Measurements from ENCODE around the gene LIG4.
"Not testable (repeated sequence)": the region's sequence is repeated elsewhere in the genome, so short reads cannot be mapped to it uniquely, and the experiment has no call there.

The LIG4 gene

DNA sequence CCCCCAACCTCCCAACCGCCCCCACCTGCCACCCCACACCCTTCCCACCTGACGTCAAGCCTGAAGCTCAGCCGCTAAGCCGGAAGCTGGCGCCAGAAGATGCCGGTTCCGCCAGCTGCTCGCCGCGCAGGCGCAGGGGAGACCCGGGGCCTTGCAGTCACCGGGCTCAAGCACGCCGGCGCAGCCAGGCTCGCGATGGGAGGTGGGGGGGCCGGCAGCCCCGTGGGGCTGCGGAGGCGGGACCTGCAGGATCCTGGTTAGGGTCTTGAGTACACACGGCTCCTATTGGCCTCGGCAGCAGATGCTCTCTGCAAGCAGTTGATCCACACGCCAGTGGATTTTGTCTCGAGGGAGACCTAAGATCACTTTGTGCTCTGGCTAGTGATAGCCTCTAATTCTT lies at the start of gene LIG4:
Gene LIG4 (minus strand): TSS at position 101 of the 400 bp plus-strand sequence. CDS start 4,268 bp downstream, outside the sequence.
- DNase-seq (ENCODE audit: low read depth), result peak; percentile 81

DNA sequence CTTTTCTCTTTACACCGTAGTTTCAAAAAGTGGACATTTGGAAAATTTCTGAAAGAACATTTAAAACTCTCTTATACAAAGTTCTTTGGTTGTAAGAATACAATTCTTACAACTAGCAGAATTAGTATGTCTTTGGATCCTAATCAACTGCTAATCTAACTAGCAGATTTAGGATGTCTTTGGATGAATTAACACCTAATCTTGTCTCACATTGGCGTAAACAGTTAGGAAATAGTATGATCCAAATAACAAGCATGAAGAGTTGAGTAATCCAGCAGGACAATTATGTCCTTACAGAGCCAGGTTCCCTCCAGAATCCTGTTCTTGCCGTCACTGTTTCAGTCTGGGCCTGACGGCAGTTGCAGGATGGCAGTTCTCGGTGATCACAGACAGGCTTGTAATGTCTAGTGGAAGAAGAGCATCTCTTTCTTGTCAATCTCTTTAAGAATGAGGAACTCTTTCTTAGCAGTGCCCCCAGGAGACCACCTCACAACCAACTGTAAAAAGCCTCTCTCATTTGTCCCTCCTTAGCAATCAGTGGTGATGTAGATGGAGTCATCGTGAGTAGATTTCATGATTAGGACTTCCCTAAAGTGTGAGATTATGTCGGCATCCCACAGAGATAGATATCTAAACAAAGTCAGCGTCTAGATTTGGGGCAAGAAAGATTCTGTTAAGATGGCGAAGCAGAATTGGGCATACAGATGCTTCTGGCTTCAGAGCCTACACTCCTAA lies 48.5 kb upstream of the LIG4 start:
- DNase-seq (ENCODE audit: low read depth), result no peak

DNA sequence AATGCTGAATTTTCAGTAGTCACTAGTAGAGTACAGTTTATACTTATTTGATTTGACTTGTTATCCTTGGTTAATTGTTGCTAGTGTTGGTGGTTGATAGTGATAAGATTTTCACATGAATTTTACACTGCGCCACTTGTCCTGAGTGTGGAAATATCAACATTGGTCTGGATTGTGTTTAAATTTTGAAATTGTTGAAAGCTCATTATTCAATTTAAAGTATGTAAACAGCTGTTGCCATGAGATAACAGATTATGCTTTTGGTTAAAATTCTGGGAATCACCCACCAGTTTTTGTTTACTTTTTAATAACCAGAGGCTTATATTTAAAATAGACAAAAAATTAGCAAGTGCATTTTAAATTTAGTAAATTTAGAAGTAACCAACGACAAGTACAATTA lies 41.9 kb upstream of the LIG4 start:
- DNase-seq (ENCODE audit: low read depth), result no peak

DNA sequence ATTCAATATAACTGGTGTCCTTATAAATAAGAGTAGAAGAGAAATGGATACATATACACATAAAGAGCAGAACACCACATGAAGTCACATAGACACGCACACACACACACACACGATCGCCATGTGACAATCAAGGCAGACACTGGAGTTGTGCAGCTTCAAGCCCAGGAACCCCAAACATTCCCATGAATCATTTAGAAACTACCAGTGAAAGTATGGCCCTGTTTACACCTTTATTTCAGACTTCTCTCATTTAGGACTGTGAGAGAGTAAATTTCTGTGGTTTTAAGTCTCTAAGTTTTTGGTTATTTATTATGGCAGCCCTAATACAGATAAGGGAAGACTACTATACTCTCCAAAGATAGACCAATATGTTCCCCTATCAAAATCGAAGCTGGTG lies 33.8 kb upstream of the LIG4 start:
- DNase-seq (ENCODE audit: low read depth), result no peak

DNA sequence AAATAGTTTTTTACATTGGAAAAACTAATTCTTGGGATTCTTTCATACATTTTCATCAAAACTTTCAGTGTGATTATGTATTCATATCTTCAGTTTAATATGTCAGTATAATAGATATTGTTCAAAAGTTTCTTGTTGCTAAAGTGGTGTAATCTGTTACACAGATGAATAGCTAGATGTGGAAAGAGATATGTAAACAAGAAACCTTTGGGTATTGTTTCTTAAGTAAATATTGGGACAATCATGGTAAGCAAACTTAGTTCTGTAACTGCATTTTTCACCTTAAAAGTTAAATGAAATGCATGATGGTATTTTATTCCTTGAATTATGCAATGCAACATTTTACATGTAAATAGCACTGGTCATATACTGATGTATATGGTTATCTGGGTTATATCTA lies 15.0 kb upstream of the LIG4 start:
- DNase-seq (ENCODE audit: low read depth), result no peak

DNA sequence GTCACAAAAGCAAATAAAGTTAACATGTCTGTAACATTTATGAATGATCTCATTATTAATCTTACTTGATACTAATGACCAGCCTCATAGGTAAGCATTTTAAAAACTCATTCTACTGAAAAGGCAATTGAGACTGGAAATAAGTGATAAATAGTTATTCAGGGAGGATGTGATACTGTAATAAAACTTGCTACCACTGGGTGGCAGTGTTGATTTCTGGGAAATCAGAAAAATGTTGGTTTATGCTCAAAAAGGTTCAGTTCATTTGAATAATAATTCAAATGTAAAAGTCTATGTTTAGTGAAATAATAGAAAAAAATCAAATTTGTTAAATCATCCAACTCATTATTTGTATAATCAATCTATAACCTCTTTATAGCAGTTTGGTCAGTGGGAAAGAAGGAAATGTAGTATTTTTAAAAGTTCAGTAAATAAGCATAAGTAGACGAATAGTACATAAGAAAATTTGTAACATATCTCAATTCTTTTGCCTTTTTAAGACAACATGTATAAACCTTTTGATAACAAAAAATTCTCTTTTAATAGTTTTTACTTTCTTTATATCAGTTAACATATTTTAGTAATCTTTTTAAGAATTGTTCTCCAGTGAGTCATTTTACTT lies 12.4 kb upstream of the LIG4 start:
- DNase-seq (ENCODE audit: low read depth), result no peak

DNA sequence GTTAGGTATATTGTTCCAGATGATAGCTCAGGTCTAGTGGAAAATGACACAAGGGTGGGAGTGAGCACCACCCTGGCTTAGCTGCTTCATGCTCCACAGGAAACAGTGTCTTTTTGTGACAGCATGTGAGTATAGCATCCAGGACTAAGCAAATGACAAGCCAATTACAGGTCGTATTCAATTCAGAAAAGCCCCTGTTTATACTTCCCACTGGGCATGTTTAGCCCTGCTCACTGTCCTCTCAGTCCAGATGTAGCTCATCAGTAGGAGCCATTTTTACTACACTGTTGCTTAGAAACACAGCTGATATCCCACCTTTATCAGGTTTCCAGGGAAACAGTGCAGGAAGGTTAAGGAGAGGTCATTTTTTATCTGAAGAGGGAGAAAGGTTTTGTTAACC lies 10.8 kb upstream of the LIG4 start:
- no peak for DNase-seq (ENCODE audit: low read depth)

DNA sequence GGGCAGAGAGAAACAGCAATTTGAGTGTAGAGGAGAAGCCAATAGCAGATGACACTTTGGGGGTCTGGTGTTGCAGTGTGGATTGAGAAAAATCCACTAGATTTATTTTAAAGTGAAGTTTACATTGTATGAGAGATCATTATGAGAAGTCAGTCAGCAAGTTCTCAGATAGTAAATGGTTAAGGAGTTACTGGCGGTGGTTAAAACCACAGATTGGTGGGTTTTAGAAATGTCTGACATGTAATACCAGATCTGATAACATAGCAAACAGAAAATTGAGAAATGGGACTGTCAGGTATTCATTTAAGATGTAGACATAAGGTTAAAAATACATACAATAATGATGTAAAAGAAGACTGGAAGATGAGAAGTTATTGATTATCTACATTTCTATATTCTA lies 10.1 kb upstream of the LIG4 start:
- no peak for DNase-seq (ENCODE audit: low read depth)

DNA sequence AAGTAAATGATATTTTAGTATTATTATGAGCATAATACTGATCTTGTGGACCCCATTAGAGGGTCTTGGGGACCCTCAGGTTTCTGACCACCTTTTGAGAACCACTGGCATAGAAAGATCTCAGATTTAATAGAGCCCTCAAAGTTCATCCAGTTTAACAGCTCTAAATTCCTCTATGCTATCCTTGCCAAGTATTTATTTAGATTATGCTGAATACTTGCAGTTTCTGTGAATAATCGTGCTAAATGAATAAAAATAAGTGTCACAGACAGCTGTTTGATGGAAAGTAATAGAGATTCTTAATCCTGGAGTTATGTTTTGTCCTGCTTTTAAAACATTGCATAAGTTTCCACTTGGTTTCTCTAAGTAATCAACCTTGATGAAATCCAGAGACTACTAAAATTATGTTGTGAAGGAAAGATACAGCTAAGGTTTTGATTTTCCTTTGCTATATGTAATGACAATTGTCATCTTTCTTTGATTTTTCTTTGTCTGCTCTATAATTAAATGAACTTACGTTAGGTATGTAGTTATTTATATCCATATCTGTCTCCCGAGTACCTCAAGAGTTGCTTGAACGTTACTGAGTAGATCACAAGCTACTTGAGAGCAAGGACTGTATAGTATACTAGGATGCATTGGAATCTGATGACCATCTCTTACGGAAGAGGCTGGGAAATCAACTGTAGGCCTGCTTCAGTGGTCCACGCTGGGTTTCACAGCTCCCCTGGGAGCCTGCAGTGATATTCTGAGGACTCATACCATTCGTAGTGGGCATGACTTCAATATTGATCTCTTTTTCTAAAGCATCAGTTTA lies 8.6 kb upstream of the LIG4 start:
- no peak for DNase-seq (ENCODE audit: low read depth)

DNA sequence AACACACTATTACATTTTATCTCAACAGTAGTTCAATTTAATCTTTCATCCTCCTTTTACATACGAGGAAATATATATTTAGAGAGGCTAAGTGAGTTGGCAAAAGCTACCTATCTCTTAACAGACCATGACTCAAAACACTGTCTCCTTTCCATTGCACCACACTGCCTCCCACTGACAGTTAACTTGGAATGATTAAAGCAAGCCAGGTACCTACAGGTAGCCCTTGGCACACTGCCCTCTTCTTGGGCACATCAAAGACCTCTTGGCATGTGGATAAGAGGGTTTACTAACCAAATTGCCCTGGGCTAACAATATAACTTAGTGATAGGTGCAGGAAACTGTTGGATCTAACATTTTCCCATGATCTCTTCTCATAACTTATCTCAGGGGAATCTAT lies 4.7 kb upstream of the LIG4 start:
- no peak for DNase-seq (ENCODE audit: low read depth)

DNA sequence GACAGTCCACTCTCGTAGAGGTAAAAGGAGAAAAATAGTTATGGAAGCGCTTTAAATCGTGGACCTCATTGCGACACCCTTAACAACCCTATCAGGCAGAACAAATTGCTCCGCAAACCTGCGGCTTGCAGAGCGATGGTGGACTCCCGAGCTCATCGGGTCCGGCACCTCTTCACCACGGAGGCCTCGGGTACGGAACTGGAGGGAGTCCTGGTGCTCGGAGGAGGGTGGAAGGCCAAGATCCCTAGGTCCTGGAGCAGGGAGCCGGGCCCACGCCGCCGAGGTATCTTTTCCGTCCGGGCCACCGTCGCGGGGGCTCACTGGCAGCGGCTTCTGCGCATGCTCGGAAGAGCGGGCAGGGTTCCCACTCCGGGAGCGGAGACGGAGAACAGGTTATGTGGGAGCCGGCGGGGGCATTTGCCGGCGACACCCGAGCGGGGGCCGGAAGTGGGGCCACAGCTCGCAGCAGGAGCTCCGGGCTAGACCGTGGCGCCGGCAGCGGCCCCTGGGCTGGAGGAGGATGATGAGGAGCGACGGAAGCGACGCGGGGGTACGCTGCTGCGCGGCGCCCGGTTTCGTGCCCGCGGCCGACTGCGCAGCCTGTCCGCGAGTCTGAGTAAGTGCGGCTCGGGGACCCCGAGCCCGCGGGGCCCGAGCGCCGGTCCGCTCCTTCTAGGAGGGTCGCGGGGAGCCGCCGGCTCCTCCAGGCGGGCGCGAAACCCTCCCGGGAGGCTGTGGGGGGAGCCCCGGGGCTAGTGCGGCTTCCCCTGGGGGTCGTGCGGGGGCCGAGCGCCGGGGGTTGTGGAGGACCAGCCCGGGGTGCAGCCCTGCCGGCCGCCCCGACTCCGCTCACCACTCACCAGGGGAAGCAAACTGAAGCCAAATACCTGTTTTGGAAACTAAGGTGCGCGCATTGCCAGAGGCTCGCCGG lies 3.0 kb upstream of the LIG4 start, which contains the start of gene ABHD13:
Gene ABHD13 (plus strand): TSS at position 349 of the 931 bp plus-strand sequence. CDS start 10,827 bp downstream, outside the sequence.
- DNase-seq (ENCODE audit: low read depth), result peak; percentile 79

DNA sequence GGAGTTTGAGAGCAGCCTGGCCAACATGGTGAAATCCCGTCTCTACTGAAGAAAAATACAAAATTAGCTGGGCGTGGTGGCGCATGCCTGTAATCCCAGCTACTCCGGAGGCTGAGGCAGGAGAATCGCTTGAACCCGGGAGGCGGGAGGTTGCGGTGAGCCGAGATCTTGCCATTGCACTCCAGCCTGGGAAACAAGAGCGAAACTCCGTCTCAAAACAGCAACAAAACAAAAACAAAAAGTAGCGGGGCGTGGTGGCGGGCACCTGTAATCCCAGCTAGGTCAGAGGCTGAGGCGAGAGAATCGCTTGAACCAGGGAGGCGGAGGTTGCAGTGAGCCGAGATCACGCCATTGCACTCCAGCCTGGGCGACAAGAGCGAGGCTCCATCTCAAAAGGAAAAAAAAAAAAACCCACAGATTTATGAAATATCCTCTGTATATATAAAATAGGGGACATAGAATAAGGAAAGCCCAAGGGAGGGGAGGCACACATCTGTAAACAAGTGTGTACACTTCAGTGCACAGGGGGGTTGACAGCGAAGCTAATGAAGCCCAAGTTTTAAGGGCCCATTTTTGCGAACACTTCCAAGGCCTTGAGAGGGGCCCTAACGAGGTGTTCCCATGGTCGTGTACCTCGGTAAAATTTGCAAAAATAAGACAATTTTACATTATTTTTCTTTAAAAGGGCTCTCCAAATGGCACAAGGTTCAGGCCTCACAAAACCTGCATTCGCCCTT lies 2.1 kb upstream of the LIG4 start:
- not testable (repeated sequence) for DNase-seq (ENCODE audit: low read depth)

DNA sequence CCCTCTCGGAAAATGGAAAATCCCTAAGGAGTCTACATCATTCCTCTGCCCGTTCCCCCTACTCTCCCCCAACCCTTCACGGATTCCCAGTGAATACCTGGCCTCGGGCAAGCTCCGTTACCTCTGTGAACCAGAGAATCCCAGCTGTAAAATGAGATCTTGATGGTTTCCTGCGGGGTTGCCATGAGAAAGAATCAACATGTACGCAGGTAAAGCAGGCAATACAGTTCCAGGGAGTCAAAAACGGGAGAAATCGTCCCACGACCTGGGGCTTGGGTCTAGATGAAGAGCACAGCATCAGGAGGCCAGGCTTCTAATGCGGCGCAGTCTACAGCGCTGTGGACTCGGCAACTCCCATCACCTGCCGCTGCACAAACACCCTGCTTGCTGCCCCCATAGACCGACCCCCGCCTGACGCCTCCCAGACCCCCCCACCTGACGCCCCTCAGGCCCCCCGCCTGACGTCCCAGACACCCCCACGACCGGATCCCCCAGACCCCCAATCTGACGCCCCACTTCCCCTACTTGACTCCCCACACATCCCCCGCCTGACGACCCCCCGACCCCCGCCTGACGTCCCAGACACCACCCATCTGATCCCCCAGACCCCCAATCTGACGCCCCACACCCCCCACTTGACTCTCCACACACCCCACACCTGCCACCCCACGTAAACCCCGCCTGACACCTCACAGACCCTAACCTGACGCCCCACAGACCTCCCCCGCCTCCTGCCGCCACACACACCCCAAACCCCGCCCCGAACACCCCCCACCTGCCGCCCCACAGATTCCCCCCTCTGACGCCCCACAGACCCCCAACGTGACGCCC lies 680 bp downstream of the LIG4 start:
- DNase-seq (ENCODE audit: low read depth), result no peak

DNA sequence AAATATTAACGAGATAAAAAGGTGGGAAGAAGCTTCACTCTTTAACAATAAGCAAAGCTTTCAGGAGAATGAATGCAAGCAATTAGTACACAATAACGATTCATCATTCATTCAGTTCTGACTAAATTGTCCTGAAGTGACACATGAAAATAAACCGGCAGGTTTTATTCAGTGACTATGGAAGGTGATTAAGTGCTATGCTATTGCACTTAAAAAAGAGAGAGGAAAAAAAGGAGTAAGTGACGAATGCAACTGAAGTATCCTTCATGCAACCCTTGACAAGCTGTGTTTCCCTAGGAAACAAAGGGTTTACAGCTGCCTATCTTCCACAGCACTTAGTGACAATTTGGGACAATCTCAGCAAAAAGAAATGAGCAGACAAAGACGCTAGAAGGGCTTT lies 1.4 kb downstream of the LIG4 start:
- no peak for DNase-seq (ENCODE audit: low read depth)

DNA sequence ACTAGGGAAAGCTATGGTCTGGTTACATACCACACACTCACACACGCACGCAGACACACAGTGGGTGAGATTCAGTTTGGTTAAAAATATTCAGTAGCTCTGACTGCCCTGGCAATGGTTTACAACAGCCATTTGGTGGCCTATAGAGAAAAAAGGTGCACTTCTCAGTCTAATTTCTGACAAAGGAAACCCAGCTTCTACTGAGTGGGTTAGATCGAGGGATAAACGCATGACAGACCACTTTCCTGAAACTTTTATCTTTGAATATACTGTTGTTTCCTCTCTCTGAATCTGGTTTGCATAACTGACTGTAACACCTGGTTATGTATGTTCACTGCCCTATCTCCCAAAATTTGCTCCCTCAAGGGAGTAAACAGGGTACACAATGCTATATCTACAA lies 2.5 kb downstream of the LIG4 start:
- DNase-seq (ENCODE audit: low read depth), result no peak

DNA sequence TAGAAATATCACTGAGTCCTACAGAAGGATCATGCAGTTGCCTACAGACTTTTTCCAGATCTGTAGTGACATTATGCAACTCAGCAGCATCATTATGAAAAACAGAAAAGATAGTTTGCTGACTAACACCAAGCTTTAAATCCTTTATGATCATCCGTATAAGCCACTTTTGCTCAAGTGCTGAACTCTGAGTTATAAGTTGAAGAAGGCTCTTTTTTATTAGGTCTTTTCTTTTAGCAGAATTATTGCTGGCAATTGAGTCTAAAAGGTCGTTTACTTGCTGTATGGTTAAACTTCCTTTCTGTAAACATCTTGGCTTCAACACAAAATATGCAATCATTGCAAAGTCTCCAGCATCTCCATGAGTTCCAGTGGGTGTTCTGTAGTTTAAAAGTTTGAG lies 4.8 kb downstream of the LIG4 start:
- DNase-seq (ENCODE audit: low read depth), result no peak

DNA sequence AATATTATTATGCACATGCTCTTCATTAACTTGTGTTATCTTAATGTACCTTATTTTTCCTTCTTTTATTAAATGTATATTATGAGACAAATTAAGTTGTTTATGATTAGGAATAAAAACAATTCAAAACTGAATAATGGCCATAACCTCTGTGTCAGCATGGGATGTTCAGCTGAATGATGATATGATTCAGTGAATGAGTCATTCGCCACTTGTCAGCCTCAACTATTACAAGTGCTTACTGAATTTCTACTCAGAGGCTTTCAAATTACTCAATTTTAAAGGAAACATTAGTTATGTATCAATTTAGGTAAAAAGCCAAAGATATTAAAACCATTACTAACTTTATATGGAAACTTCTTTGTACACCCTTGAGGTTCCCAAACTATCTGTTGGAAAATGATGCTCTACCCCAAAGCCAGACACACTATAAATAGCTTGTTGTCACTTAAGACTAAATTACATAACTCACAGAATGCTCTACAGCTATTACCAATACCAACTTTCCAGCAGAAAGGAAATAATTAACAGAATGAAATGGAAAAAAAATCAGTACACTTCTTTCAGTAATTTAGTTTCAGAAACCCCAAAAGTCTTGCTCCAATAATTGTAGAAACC lies 14.4 kb downstream of the LIG4 start:
- no peak for DNase-seq (ENCODE audit: low read depth)

DNA sequence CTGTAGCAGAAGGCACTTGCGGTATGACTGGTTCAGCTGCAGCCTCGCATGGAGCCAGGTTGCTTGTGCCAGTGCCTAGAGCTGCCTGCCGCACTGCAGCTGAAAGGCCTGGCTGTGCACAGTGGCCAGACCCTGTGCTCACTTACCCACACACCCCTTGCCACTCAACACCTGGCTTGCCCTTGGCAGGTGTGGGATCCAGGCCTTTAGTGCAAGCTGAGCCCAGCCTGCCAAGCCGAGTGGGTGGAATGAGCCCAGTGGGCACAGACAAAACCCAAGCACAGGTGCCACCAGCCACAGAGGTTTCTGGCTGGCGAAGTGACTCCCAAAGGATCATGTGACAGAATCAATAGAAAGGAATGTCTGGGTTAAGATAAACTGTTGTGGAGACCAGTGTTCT lies 19.5 kb downstream of the LIG4 start:
- DNase-seq (ENCODE audit: low read depth), result no peak

DNA sequence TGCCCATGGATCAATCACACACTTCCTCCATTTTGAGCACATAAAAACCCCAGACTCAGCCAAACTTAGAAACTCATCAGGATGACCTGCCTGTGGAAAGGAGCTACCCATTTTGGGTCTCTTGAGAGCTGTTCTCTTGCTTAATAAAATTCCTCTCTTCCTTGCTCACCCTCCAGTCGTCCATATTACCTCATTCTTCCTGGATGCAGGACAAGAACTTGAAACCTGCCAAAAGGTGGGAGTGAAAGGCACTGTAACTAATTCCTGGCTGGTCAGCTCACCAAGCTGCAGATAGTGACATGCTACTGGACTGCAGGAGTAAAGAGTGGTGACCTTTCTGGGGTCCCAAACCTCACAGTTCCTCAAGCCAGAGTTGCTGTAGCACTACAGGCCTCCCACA lies 20.2 kb downstream of the LIG4 start:
- DNase-seq (ENCODE audit: low read depth), result no peak

DNA sequence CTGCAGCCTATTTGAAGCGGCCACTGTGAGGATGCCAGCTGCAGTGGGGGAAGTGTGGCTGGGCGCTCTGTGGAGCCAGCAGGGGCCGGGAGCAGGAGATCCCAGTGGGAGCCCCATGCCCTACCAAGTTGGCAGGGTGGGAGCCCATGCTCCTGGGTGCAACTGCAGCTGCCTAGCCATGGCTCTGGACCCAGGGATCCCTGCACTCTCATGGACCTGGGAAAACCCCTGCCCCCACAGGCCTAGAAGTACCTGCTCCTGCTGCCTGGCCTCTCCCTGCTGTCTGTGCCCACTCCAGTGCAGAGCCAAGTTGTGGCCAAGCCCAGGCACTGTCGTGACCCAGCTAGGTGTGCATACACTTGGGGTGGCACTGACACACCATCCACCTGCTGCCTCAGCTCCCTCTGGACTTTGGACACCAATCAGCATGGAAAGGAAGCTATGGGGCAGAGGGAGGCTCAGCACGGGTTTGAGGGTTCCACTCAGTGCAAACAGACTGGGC lies 20.9 kb downstream of the LIG4 start:
- DNase-seq (ENCODE audit: low read depth), result no peak
